ELR (cell line): ENCODE measurements around the gene GMDS.

ENCODE experiments used
- DNase-seq: peaks from one replicate; pipeline ENCODE4 v3.0.0-alpha.2; 2015; ENCODE audit warnings: low read depth

GMDS gene

DNA sequence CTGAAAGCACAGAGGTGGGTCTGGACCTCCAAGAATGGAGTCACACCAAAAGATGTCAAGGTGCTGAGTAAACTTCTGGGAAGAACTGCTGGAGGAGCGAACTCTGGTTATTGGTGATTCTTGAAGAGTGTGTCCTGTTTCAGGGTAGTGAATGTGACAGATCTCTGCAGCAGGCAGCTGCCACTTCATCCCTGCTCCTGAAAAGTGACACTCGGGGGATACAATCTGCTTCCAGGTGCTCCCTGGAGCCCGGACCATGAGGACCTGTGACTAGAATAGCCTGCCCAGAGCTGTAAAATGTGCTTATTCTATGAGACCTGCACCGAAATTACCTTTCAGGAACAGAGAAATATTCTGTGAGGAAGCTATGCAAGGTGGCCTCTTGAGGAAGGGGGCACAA is 444.6 kb downstream of the GMDS start:
- no peak for DNase-seq

DNA sequence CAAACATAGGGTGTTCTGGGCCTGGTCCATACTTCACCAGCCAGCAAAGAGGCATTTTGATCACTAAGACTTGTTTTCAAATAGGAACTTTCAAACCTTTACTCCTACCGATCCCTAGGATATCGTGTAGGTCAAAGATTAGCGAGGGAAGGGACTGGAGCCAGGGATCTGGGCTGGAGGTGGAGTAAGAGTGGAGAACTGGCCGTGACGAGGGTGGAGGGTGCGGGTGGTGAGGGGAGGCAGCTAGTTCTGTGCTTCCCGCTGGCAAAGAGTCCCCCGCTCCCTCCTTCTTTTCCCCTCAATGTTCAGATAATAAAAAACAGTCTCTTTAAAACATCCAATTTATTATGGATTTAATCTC is 446.5 kb downstream of the GMDS start:
- DNase-seq = no peak

DNA sequence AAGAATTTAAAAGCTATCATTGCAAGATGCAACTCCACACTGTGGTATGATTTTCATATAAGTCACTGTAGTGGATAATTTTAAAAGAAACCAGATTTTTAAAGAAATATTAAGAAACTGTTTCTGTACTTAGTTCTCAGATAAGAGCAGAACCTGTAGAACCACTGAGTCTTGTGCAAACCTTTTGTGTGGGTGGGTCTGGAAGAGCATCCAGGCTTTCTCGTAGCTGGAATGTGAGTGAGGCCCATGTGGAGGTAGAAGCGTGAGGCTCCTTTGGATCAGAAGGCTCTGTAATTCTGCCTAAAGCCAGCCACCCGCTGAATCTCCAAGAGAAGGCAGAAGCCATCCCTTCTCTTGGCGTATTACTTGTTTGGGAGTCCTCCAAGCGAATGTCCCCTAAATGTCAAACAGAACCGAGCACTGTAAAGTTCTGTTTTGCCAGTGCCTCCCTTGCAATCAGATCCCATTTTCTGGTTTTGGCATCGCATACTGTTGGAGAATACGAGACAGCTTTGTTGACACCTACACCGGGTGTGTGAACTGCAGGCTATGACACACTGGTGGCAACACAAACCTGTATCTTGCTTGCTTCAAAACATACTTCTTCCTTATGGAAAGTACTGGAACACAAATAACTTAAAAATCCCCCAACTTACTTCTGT is 447.0 kb downstream of the GMDS start:
- no peak for DNase-seq

DNA sequence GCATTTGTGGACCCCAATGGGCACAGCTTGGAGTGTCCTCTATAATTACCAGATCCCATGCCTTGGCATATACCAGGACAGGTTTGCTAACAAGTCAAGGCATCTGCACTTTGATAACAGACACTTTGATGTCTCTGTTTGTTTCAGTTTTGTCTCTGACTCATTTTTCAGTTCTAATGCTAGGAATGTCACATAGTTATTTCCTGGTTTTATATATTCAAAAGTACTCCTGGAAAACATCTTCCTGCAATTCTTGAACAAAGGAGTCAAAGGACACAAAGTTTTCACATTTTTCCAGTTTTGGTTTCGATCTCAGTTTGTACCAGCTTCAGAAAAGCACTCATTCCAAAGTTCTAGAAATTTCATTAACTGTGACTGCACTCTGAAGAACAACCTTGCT is 447.6 kb downstream of the GMDS start:
- peak; percentile 30 for DNase-seq

DNA sequence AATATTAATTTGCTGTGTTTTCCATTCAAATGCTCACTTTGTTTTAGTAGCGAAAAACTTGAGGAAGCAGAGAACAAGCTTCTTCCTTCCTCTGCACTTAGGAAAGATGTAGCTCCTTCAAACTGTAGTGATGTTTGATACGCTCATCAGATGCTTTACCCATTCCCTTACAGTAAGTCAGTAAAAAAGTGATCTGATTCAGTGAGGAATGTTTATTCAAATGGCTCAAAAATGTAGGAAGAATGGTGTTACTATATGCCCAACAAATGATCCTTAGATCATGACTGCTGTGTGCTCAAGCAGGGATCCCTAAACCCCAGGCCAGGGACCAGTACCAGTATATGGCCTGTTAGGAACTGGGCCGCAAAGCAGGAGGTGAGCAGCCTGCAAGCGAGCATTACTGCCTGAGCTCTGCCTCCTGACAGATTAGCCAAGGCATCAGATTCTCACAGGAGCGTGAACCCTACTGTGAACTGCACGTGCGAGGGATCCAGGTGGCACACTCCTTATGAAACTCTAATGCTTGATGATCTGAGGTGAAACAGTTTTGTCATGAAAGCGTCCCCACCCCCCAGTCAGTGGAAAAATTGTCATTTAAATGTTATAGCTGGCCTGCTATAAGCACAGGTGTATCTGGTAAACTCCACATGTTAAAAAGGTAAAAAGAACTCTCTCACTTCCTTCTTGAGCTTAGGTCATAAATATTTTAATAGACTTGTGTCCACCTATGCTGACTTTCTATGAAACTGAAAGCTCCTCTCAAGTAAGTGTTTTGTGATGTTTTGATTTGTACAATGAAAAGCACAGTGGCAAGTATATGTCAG is 448.5 kb downstream of the GMDS start:
- DNase-seq = no peak

DNA sequence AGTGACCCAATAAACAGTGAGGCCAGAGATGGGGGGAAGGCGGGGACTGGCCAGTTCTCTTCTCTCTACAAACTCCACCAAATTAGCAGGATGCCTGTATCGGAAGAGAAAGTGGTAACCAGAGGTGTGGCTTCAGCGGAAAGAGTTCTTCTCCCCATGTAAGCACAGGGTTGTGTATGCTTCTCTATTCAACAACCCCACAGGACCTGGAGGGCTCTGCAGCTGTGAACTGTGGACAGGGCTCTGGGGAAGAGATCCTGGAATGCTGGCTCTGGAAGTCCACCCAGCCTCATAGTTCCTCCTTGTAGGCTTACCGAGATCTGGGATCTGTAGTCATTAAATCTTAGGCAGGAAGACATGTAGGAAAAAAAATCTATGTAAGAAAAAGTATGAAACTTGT is 449.5 kb downstream of the GMDS start:
- DNase-seq = no peak

DNA sequence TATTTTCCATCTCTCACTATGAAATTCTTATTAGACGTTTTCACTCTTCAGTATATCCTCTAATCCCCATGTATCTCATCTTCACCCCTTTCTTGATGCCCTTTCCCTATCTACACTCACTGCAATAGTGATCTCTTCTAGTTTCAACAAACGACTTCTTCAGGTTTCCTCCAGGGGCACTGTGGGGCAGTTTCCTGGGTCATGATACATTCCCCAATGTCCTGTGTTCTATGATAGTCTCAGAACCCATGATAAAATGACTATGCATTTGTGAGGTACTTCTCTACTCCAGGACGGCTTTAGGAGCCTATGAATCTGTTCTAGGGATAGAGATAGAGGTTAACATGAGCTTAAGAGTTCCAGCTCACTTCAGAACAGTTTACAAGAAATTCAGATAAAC is 452.4 kb downstream of the GMDS start:
- peak; percentile 65 for DNase-seq

DNA sequence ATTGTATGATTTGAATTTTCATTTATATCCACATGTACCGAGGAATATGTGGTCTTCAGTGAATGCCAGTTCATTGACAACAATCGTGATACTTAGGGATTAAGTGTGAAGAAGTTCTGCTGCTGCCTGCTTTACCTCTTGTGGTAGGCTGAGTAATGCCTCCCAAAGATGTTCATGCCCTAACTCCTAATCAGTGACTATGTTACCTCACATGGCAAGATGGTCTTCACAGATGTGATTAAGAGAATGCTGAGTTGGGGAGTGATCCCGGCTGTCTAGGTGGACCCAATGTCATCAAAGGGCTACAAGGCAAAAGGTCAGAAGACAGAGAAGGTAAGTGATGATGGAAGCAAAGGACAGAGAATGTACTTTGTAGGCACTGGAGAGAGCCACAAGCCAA is 454.7 kb downstream of the GMDS start:
- DNase-seq = no peak

DNA sequence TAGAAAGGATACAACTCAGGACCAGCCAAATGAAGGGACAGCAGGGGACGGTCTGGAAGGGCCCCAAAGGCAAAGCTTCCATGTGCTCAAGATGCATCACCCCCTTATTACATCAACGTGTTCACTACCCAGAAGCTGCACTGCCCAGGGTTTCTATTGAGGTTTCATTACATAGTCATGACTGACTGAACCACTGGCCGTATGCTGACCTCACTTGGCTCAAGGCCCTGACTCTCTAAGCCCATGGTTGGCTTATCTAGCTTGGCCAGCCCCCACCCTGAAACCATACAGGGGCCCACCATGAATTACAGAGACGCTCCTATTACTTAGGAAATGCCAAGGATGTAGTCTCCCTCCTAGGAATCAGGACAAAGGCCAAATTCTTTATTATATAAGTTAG is 456.3 kb downstream of the GMDS start:
- peak; percentile 73 for DNase-seq

DNA sequence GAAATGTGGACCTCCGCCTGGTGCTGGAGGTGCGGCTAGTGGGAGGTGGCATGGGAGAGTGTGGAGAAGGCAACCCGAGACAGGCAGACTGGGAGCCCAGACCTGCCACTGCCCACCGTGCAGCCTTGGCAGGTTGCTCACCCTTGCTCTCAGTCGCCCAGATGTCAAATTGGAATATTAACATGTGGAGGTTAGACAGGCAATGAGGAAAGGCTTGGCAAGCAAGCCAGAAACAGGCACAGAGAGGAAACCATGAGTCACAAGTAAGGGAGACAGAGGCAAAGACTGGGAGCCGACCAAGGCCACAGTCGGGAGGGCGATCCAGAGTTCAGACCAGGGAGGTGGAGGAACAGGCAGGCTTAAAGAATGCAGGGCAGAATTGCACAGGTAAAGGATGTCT is 457.5 kb downstream of the GMDS start:
- DNase-seq = peak; percentile 58

DNA sequence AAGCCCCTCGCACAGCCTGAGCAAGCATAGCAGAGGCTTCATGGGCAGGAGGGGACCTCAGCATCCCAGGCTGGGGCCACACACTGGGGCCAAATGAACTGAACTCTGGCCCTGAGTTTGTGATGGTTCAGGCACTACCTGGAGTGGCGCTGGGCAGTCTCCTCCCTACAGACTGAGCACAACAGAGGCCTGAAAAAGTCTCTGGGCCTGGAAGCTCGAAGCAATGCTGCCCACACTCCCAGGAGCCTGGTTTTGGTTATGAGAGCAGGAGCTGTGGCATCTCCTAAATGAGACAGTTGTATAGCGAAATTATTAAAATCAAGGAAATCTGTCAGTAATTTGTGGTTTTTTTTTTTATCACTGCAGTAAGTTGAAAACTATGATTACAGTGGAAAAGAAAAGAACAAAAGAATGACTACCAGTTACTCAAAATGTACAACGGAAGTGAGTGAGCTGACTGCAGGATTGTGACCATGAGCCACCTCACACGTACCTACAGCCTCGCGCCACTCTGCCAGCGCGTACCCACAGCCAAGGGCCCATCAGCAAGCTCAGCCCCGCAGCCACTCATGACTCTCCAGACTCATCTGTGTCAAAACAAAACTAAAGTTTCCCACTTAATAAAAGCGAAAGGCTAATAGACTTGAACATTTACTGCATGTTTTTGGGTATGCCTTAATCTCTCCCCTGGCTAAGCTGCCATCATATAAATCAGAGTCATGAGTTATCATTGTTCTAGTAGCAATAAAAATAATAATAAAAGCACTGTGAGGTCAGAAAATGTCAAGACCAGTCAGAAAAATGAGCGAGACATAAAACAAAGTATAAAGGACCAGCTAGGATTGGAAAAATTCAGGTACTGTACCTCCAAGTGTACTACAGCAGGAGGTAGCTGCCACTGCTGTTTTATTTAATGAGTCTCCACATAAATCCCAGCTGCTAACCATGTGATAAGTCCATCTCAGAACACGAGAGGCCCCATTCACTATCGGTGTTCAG is 458.7 kb downstream of the GMDS start:
- DNase-seq = no peak

DNA sequence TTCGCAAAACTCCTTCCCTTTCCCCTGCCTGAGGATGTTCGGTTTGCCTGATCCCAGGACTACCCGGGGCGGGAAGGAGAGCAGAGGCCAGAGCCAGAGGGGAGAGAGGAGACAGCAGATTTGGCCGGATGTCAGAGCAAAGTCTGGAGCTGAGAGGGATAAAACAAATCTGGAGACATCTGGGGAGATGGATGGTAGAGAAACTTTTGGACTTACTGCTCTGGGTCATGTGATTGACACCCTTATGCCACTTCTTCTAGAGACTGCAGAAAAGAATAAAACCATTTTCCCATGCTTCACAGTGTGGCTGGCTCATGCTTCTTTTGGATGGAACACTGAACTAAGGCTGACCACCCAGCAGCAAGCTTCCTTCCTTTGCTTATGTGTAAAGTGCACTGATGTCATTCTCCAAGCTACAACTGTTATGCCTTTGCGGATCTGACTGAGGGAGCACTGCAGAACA is 461.0 kb downstream of the GMDS start:
- no peak for DNase-seq

DNA sequence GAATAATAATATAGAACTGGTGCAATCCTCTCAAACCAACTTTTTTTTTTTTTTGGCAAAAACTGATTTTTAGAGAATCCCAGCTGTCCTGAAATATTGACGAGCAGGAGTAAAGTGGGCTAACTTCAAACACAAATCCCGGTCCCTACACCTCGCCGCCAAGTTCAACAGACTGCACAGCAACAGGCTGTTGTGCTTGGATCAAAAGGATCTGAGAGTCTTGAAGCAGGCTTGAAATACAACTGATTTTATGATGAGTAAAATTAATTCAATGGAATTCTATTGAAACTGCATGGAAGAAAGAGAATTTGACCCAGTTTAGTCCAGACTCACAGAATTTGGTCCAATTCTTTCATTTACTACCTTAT is 463.6 kb downstream of the GMDS start:
- no peak for DNase-seq

DNA sequence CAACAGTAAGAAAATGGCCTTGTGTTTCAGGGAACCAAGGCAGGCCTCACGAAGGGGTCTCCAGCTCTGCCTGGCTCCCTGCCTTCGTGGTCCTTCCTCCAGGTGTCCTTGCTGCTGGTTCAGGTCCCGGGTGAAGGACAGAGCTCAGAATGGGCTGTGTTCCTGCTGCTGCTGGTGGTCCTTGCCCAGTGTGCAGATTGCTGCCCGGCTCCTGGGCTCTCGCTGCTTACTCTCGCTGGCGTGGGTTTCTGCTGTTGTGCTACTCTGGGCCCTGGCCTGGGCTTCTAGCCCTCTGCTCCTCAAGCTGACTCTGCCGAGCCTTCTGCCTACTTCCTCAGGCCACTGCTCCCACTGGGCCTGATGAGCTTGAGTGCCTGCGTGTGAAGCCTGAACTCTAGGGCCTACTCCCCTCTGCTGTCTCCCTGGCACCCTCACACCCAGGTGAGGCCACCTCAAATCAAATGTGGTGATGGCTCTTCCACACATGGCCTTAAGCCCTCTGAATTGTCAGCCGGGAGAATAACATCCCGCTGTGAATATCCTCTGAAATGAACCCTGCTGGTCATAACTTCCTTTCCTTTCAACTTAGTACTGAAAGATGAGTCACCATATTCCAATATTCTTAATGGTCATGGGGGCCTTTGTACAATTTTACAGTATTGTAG is 464.1 kb downstream of the GMDS start:
- DNase-seq = peak; percentile 42

DNA sequence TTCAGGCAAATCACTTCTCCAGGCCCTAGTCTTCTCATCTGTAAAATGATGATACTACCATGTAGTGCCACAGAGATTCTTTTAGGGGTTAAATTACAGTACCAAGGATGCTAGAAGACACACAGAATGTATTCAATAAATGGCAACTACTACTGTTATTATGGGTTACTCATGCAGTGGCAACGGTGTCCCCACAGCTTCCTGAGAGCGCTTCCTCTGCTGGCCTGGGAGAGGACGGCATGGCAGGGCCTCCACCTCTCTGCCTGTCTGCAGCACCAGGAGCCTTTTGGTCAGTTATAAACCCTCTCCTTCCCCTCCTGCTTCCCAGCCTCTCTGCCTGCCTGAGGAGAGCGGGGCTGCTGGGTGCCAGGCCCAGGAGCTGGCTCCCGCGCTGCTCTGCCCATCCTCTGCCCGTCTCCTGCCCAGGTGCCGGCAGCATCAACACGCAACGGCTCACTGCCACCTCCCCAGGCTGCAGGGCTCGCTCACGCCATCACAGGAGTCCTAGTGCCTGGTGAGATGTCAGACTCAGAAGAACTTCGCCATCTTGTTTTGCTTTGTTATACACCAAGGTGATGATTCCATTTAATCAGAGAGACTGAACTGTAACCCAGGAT is 465.0 kb downstream of the GMDS start:
- no peak for DNase-seq

DNA sequence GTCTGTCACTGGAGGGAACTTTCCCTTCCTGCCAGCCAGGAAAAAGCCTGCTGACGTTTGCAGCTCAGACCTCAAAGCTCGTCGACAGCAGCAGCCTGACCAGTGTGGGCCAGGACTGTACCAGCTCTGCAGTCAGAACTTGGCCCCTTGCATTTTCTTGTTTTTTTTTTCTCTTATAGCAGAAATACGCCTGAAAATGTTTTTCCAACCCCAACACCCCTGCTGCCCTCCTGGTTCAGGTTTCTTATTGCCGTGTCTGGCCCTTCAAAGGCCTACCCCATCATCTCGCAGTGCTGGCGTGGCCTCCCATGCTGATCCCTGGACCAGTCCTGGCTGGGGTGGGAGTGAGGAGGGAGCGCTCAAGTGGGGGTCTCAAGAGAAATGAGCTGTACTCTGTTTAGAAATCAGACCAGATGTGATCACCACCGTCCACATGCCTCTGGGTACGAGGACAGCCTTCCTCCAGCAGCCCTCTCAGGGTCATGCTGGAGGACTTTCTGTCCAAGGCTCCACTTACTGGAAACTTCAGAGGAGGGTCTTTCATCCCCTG is 466.6 kb downstream of the GMDS start:
- DNase-seq = no peak

DNA sequence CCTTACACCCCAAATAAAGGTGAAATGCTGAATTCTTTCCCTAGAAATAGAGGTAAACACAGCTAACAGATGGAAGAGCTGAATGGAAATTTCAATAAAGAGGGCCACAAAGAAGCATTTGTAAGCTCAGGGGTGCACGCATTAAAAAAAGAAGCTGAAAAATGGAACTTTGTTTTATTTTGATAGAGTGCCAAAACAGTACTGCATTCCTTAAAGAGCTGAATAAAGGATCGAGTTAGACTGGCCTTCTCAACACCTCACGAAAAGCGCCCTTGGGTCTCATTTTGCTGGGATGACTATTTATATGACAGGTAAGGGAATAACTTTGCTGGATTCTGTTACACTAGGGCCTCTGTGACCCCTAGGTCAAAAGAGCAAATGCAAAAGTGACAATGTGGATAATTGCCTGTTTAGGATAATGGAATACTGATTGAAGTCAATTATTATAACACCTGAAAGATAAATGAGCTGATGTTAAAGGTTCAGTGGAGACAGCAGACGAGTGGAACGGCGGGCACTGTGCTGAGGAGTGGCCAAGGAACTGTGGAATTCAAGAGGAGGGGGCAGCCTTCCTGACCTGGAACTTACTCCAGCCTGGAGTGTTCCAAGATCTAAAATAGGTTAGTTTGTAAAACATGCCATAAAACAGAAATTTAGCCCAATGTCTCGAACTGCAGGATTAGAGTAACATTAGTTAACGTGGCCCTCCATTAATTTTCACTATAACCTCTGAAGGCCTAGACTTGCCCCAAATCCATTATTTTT is 467.3 kb downstream of the GMDS start:
- DNase-seq = no peak

DNA sequence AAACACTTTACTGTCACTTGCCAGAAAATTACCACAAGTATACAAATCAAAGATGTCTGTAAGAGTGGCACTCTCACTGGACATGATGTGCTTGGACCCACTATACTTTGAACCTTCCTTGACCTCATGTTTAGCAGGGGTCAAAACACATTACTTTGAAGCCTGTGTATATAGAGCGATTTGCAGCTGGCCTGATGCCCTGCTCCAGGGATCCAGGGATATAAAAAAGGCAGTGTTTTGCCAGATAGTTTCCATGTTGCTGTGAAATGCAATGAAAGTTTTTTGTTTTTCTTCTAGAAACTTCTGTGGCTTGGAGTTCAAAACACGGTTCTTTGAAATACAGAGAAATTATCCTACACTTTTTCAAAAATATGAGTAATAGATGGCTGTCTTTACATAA is 470.0 kb downstream of the GMDS start:
- DNase-seq = no peak

DNA sequence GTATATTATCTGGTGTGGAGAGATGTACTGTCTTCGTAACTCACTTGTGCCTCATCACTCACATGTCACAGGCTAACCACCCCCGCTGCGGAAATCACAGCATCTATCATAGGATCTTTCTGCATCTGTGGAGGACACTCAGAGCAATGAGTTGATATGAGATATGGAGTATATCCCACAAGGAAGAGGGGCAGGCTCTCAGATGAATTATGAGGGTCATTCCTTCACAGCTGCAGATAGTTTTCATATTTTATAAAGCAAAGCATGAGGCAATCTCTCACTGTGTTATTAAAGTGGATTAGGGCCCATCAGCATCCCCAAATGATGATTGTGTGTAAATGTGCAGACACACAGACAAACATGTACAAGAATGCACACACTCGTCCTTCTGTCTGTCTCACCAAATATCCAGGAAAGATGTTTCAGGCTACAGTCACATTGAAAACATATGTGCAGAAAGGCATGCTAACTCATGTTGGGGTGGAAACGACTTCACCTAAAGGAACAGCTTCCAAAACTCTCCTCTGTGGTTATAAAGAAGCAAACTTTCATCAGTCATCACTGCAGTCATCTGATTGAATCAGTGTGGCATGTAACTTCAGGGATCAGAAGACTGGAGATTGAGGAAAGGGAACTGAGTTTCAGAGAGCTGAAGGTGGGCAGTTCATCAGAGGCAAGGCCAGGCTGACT is 471.0 kb downstream of the GMDS start:
- DNase-seq = no peak

DNA sequence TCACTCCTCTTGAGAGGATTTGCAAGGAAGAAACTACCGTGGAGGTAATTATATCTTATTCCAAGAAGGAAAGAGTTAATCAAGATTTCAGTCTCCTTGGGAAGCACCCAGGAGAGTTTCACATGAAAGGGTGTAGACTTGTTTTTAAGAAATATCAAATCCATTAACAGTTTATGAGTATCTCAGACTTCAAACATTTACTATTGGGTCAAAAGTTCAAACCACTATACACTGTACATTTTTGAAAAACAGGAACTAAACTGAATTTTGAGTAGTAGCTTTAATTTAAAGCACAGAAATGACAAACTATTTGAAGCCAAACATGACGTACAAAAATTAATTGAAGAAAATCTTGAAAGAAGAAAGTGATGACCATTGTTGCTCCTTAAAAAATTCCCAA is 471.7 kb downstream of the GMDS start:
- no peak for DNase-seq
